ENCODE data around the gene CELSR1.
"Not testable (repeated sequence)": the region's sequence is repeated elsewhere in the genome, so short reads cannot be mapped to it uniquely, and the experiment has no call there.

- TF ChIP-seq, protein P1, sequence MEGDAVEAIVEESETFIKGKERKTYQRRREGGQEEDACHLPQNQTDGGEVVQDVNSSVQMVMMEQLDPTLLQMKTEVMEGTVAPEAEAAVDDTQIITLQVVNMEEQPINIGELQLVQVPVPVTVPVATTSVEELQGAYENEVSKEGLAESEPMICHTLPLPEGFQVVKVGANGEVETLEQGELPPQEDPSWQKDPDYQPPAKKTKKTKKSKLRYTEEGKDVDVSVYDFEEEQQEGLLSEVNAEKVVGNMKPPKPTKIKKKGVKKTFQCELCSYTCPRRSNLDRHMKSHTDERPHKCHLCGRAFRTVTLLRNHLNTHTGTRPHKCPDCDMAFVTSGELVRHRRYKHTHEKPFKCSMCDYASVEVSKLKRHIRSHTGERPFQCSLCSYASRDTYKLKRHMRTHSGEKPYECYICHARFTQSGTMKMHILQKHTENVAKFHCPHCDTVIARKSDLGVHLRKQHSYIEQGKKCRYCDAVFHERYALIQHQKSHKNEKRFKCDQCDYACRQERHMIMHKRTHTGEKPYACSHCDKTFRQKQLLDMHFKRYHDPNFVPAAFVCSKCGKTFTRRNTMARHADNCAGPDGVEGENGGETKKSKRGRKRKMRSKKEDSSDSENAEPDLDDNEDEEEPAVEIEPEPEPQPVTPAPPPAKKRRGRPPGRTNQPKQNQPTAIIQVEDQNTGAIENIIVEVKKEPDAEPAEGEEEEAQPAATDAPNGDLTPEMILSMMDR (conservative IDR thresholded peaks at IDR 0.05; ENCODE audit: low read depth, low read length), result not testable (repeated sequence)
- not testable (repeated sequence) for TF ChIP-seq EZH2phosphoT487 (IDR thresholded peaks at IDR 0.05; ENCODE audit: borderline replicate concordance, low read length); EZH2 (IDR thresholded peaks at IDR 0.05; ENCODE audit: low read length, unreplicated experiment)
Observed at GRCh38 chr22:46397049-46397448, 140.4 kb downstream of the CELSR1 start.

Measured in PC-3 (cell line).